Measurements from ENCODE around the gene TDRD1.

TDRD1 gene

DNA sequence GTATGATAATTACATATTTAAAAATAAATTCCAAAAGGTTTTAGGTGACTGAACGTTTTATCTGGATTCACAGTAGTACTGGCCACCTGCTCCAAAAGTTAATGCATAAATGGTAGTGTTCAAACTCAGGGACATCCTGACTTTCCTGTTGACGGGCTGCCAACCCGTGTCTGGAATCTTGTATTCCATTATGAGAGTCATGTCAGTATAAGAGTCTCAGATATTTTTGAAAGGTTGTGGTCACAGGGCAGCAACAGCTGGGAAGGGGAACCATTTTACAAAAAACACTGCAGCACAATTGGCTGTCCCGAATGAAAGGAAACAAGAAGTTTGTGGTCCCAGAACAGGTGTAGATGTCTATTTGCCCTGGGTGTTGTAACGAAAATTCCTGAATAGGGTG is 2.8 kb downstream of the TDRD1 start:
- Histone ChIP-seq H3K4me2 (peak overlapping the region in 5 of 11 experiments; percentile 1 to 38 (median 25); a peak in 7 of 22 replicates), H3K36me3 (no peaks in the 10 kb centered on the region), H3K4me3 (no peak overlapping the region), H3K27me3 (no peaks in the 10 kb centered on the region), H3K27ac (no peak overlapping the region), H3K9me3 (replicated peaks in 1 of 11) (no peaks in the 10 kb centered on the region), H3K4me1 (peaks cover 0 to 13% (median 7%) of the 10 kb centered on the region in 10 experiments; a peak in 11 of 20 replicates), H4K20me1 (no peaks in the 10 kb centered on the region), H3K9ac (no peak overlapping the region)
- TF ChIP-seq Cebpa-rat (IDR thresholded peaks at IDR 0.05) = no peak

DNA sequence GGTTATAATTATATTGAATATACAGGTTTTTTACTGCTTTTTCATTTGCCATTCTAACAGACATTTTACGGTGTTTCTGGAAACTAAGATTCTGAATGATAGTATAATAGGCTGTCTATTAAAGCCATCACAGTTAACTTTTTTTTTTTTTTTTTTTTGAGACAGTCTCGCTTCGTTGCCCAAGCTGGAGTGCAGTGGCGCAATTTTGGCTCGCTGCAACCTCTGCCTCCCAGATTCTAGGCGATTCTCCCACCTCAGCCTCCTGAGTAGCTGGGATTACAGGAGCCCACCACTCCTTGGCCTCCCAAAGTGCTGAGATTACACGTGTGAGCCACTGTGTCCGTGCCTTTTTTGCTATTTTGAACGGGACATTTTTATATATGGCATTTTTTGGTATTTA is 4.4 kb downstream of the TDRD1 start:
- Histone ChIP-seq H3K27me3 (no peaks in the 10 kb centered on the region), H3K9me3 (replicated peaks in 1 of 11) (no peaks in the 10 kb centered on the region), H4K20me1 (no peaks in the 10 kb centered on the region), H3K9ac (no peak overlapping the region), H3K4me3 (no peak overlapping the region), H3K36me3 (no peaks in the 10 kb centered on the region), H3K4me1 (peaks cover 0 to 13% (median 7%) of the 10 kb centered on the region in 10 experiments; a peak in 11 of 20 replicates), H3K27ac (no peak overlapping the region), H3K4me2 (no peak overlapping the region)
- TF ChIP-seq Cebpa-rat (IDR thresholded peaks at IDR 0.05) = no peak

DNA sequence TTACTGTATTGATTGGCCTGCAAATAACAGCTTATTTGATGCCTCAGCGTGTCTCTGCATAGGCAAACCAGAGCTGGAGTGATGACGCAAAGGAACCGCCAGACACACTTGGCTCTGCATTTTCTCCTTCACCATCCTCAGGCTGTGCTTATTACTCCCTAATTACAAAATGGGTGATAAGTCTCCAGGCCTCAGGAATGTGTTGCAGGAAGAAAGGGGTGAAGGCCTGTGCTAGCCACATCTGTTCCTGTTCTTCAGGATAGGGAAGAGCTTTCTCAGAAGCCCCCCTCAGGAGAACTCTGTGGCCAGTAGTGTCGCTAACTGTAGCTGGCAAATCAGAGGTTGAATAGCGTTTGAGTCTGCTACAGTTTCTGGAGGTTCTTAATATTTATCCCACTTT is 5.1 kb downstream of the TDRD1 start:
- Histone ChIP-seq H3K27me3 (no peaks in the 10 kb centered on the region), H3K4me1 (peaks cover 0 to 13% (median 7%) of the 10 kb centered on the region in 10 experiments; a peak in 11 of 20 replicates), H3K27ac (no peak overlapping the region), H3K9ac (no peak overlapping the region), H3K4me3 (no peak overlapping the region), H3K4me2 (no peak overlapping the region), H4K20me1 (no peaks in the 10 kb centered on the region), H3K9me3 (replicated peaks in 1 of 11) (no peaks in the 10 kb centered on the region), H3K36me3 (no peaks in the 10 kb centered on the region)
- no peak for TF ChIP-seq Cebpa-rat (IDR thresholded peaks at IDR 0.05)

GRCh38 chr10:114188001-114188400 is 8.8 kb downstream of the TDRD1 start:
- Histone ChIP-seq H3K4me2 (no peak overlapping the region), H3K27ac (no peak overlapping the region), H3K4me1 (no peaks in the 10 kb centered on the region), H3K27me3 (no peaks in the 10 kb centered on the region), H3K4me3 (no peak overlapping the region), H3K36me3 (no peaks in the 10 kb centered on the region), H4K20me1 (no peaks in the 10 kb centered on the region), H3K9ac (no peak overlapping the region), H3K9me3 (replicated peaks in 1 of 11) (no peaks in the 10 kb centered on the region)
- no peak for TF ChIP-seq Cebpa-rat (IDR thresholded peaks at IDR 0.05)

GRCh38 chr10:114188900-114189299 is 9.7 kb downstream of the TDRD1 start:
- H3K4me1 ChIP-seq = no peaks in the 10 kb centered on the region
- no peak overlapping the region for H3K4me2 ChIP-seq
- TF ChIP-seq Cebpa-rat (IDR thresholded peaks at IDR 0.05) = no peak
- H3K27ac ChIP-seq = no peak overlapping the region
- no peaks in the 10 kb centered on the region for H4K20me1 ChIP-seq
- H3K27me3 ChIP-seq = no peaks in the 10 kb centered on the region
- H3K36me3 ChIP-seq = no peaks in the 10 kb centered on the region
- no peak overlapping the region for H3K9ac ChIP-seq
- no peak overlapping the region for H3K4me3 ChIP-seq
- no peaks in the 10 kb centered on the region for H3K9me3 ChIP-seq (replicated peaks in 1 of 11)

GRCh38 chr10:114189700-114190099 is 10.5 kb downstream of the TDRD1 start:
- no peak for TF ChIP-seq Cebpa-rat (IDR thresholded peaks at IDR 0.05)
- no peak overlapping the region for H3K4me2 ChIP-seq
- H3K36me3 ChIP-seq = no peaks in the 10 kb centered on the region
- no peak overlapping the region for H3K27ac ChIP-seq
- no peaks in the 10 kb centered on the region for H4K20me1 ChIP-seq
- H3K9ac ChIP-seq = no peak overlapping the region
- no peaks in the 10 kb centered on the region for H3K27me3 ChIP-seq
- no peak overlapping the region for H3K4me3 ChIP-seq
- no peaks in the 10 kb centered on the region for H3K4me1 ChIP-seq
- H3K9me3 ChIP-seq (replicated peaks in 1 of 11) = no peaks in the 10 kb centered on the region

- no peaks in the 10 kb centered on the region for H3K36me3 ChIP-seq
- H3K4me1 ChIP-seq = no peaks in the 10 kb centered on the region
- no peaks in the 10 kb centered on the region for H3K27me3 ChIP-seq
- no peak overlapping the region for H3K4me2 ChIP-seq
- no peaks in the 10 kb centered on the region for H4K20me1 ChIP-seq
- H3K4me3 ChIP-seq = no peak overlapping the region
- TF ChIP-seq Cebpa-rat (IDR thresholded peaks at IDR 0.05) = no peak
- H3K9ac ChIP-seq = no peak overlapping the region
- peaks cover 0 to 9% (median 0%) of the 10 kb centered on the region in 11 experiments; a peak in 1 of 22 replicates for H3K9me3 ChIP-seq (replicated peaks in 1 of 11)
- H3K27ac ChIP-seq = no peak overlapping the region
Observed at GRCh38 chr10:114195079-114195478, 15.9 kb downstream of the TDRD1 start.

DNA sequence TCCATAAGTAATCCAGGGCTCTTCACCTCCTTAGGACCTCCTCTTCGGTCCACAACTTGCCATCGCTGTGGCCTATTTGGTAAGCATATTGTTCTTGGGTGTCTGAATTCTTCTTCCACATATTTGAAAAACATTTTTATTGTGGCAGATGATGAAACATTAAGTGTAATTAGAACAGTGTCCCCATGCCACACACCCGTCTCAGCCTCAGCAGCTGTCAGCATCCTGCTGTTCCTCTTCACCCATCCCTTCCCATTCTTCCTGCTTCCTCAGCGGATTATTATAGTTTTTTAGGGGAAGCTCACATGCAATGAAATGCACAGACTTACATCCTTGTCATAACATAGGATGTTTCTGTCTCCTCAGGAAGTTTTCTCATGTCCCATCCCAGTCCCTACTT is 20.1 kb downstream of the TDRD1 start:
- H3K36me3 ChIP-seq = no peaks in the 10 kb centered on the region
- H3K4me1 ChIP-seq = peaks cover 0 to 9% (median 0%) of the 10 kb centered on the region in 10 experiments; a peak in 3 of 20 replicates
- no peak overlapping the region for H3K9ac ChIP-seq
- H3K27ac ChIP-seq = no peak overlapping the region
- TF ChIP-seq Cebpa-rat (IDR thresholded peaks at IDR 0.05) = no peak
- H4K20me1 ChIP-seq = no peaks in the 10 kb centered on the region
- no peak overlapping the region for H3K4me2 ChIP-seq
- H3K4me3 ChIP-seq = no peak overlapping the region
- peaks cover 0 to 9% (median 0%) of the 10 kb centered on the region in 11 experiments; a peak in 1 of 22 replicates for H3K9me3 ChIP-seq (replicated peaks in 1 of 11)
- no peaks in the 10 kb centered on the region for H3K27me3 ChIP-seq

DNA sequence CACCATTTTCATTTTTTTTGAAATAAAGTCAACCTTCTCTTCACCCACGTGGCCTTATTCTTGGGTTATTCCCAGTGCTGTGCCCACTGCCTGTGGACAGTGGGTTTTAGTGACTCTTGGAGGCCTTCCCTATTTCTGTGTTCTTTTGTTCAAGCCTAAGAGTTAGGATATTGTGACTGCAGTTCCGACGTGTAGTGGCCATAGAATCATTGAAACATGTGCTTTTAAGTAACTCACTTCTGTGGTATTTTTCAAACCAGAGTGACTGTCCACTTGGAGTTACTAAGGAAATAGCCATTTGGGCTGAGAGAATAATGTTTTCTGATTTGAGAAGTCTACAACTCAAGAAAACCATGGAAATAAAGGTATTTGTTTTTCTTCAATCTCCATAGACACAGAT is 23.7 kb downstream of the TDRD1 start:
- no peaks in the 10 kb centered on the region for H3K36me3 ChIP-seq
- H3K9me3 ChIP-seq (replicated peaks in 1 of 11) = peaks cover 0 to 5% (median 0%) of the 10 kb centered on the region in 11 experiments; a peak in 1 of 22 replicates
- H3K27me3 ChIP-seq = no peaks in the 10 kb centered on the region
- no peak overlapping the region for H3K4me3 ChIP-seq
- no peak overlapping the region for H3K4me2 ChIP-seq
- H4K20me1 ChIP-seq = no peaks in the 10 kb centered on the region
- H3K4me1 ChIP-seq = peaks cover 0 to 9% (median 0%) of the 10 kb centered on the region in 10 experiments; a peak in 3 of 20 replicates
- no peak for TF ChIP-seq Cebpa-rat (IDR thresholded peaks at IDR 0.05)
- 0 out of 22 replicates have a peak overlapping the region, but pooled peaks of 1 of the 11 experiments have one; percentile 1 for H3K27ac ChIP-seq
- H3K9ac ChIP-seq = no peak overlapping the region

GRCh38 chr10:114206902-114207301 is 27.7 kb downstream of the TDRD1 start:
- no peak overlapping the region for H3K4me2 ChIP-seq
- H3K4me3 ChIP-seq = no peak overlapping the region
- no peaks in the 10 kb centered on the region for H3K36me3 ChIP-seq
- no peak overlapping the region for H3K27ac ChIP-seq
- peaks cover 0 to 9% (median 0%) of the 10 kb centered on the region in 10 experiments; a peak in 3 of 20 replicates for H3K4me1 ChIP-seq
- H3K9ac ChIP-seq = no peak overlapping the region
- no peaks in the 10 kb centered on the region for H3K27me3 ChIP-seq
- H4K20me1 ChIP-seq = no peaks in the 10 kb centered on the region
- H3K9me3 ChIP-seq (replicated peaks in 1 of 11) = no peaks in the 10 kb centered on the region
- no peak for TF ChIP-seq Cebpa-rat (IDR thresholded peaks at IDR 0.05)
